Muscle of arm (tissue), 12 donors: ENCODE measurements around the gene RAB18. TPM values are rescaled to one million over a fixed set of nuclear protein-coding genes. Genes with fewer than 3 reads are reported as not detected.
"Not testable (repeated sequence)": the region's sequence is repeated elsewhere in the genome, so short reads cannot be mapped to it uniquely, and the experiment has no call there.

Experiments used
- DNase-seq: peaks from one replicate; pipeline ENCODE4 v3.0.0-alpha.2; 2013
- polyA plus RNA-seq, 12 donors: library from polyadenylated mRNA; unstranded; fragments of 120-200 nt; gene quantifications; one replicate each; pipeline ENCODE4 v1.2.1, GENCODE V29; 2013; ENCODE audit not compliant: insufficient read length in 12 of 12

Gene RAB18
- polyA plus RNA-seq, 12 donors: 38.4 to 134 (median 117) TPM; not detected in 1

DNA sequence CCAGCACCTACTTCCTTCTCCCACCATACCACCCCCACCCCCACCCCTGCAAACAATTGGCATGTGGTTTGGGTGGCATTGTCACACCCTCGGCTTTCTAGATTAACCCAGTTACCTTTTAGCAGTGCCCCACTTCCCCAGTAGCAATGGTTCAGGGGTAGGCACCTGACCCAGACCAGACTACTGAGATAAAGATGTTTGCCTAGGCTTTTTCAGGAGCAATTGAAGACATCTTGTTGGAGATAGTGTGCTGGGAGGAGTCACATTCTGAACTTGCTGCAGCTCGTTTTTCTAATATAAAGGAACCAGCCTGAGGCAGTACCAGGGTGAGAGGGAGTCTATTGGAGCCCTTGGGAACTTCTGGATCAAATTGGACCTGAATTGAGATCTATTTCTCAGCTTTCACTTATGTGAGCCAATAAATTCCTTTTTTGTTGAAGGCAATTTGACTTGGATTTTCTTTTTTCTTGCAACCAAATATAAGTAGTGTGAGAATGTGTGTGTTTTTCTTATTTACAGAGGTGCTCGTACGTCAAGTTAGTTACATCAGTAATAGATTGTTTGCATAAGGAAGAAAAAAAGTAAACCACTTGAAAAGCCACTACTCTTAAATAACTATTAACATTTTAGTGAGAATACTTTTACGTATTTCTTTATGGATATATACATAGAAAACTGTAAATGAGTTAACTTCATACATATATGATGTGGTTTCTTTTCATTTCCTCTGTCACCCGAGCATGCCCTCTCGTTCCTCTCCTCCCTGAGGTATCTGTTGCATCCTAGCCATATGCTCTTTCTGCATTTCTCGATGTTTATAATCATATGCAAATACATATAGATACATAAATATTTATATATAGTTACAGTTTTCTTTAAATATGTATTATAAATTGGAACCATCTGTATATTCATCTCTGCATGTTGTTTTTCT lies 38.0 kb downstream of the RAB18 start:
- DNase-seq: no peak

- DNase-seq: no peak
These were observed 38.7 kb downstream of the RAB18 start for GRCh38 chr10:27542812-27543211.

DNA sequence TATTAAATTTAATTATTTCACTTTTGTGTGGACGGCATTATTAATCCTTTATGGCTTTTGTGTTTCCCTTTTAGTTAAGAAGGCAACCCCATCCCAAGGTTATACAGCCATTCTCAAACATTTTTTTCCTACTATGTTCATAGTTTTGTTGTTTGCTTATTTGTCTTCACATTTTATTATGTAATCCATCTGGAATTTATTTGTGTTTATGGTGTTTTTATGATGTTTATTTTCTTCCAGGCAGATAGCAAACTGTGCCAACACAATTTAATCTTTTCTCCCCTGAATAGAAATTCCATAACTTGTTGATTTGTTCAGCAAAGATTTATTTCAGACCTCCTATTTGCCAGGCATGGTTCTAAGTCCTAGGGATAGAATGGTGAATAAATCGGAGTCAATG lies 42.9 kb downstream of the RAB18 start:
- no peak for DNase-seq

DNA sequence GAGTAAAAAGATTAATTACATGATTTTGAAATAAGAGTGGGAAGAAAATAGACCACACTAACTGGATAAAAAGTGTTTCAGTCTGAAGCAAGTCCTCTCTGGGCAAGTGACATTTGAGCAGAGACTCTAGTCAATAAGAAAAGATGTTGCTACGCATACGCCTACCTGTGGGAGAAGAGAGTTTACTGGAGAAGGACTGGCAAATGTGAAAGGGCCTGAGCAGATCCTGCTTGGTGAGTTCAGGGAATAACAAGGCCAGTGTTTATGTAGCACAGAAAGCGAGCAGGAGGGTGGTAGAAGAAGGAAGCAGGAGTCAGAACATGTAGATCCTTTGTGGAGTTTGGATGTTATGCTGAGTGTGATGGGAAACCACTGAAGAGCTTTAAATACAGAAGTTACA lies 43.4 kb downstream of the RAB18 start:
- DNase-seq: no peak

- DNase-seq: no peak
These were observed 46.7 kb downstream of the RAB18 start for GRCh38 chr10:27550823-27551222.

- peak; percentile 70 for DNase-seq
These were observed 54.5 kb downstream of the RAB18 start for GRCh38 chr10:27558612-27559020.

- no peak for DNase-seq
These were observed 57.2 kb downstream of the RAB18 start for GRCh38 chr10:27561334-27561733.

- no peak for DNase-seq
These were observed 60.3 kb downstream of the RAB18 start for GRCh38 chr10:27564398-27564797.

GRCh38 chr10:27564880-27565279 lies 60.8 kb downstream of the RAB18 start:
- no peak for DNase-seq

- DNase-seq: no peak
These were observed 64.4 kb downstream of the RAB18 start for GRCh38 chr10:27568196-27569175.

DNA sequence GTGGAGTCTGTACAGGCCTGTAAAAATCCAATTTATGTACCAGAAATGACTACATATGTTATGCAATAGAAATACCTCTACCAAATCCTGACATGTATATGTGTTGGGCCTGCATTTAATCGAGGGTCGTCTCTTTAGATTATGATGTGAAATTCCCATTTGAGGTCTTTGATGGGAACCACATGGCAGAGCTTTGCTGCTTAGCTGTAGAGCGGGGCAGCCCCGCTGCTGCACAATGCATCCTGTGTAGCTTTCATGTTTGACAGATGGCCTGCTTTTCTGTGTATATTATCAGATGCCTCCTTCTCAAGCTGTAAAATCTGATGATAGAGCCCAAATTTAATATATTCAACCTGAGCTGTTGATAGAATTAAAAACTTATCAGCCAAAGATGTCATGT lies 65.8 kb downstream of the RAB18 start:
- DNase-seq: no peak

GRCh38 chr10:27577038-27577437 lies 72.9 kb downstream of the RAB18 start:
- not testable (repeated sequence) for DNase-seq

GRCh38 chr10:27578316-27578715 lies 74.2 kb downstream of the RAB18 start:
- no peak for DNase-seq

GRCh38 chr10:27581225-27581624 lies 77.1 kb downstream of the RAB18 start:
- no peak for DNase-seq

DNA sequence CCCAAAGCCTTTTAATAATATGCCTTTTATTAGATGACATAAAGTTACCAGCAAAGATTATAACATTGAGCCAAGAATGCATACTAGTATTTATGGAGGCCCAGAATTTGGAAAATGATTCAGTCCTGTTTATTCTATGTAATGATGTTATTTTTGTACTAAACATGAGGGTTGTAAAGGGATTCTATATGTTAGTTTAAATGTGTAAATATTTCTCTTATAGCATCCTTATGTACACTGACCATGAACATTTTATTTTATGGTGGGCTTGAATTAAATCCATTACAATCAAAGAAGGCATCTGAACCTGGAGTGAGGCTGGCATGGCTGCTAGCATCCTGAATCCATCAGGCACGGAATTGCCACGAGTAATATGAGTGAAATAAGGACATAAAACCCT lies 80.2 kb downstream of the RAB18 start:
- no peak for DNase-seq

Other genes with a start within 250 kb of the RAB18 start
- gene MKX, start 241.5 kb downstream of the RAB18 start, polyA plus RNA-seq: 10 to 100 TPM in 1 of 12 donors, 1 to 10 TPM in 9, not detected in 2; 2.8 to 11.3 (median 4.4) TPM